Kidney (tissue), 11 donors: ENCODE measurements around the gene SAXO2. TPM values are rescaled to one million over a fixed set of nuclear protein-coding genes. Genes with fewer than 3 reads are reported as not detected.
"Not testable (repeated sequence)": the region's sequence is repeated elsewhere in the genome, so short reads cannot be mapped to it uniquely, and the experiment has no call there.

ENCODE experiments used
- DNase-seq, 5 donors: peaks; one replicate each; pipeline ENCODE4 v3.0.0-alpha.2; 2013 to 2020
- FAIRE-seq: peaks from 2 replicates; lab custom pipeline; 2012; peaks lifted over from hg19 to GRCh38; lab: Jason Lieb, UNC
- H3K27ac ChIP-seq, 2 donors: one replicate each; pipeline ENCODE4 v1.7.0; 2013; ENCODE audit warnings: low read depth in 2 of 2, low read length in 2 of 2, inconsistent platforms in 1 of 2
- H3K27me3 ChIP-seq: one replicate; pipeline ENCODE4 v1.7.1; 2013; ENCODE audit warnings: low read length, inconsistent platforms; ENCODE audit not compliant: control insufficient read depth, insufficient read depth
- H3K36me3 ChIP-seq, 3 donors: one replicate each; pipeline versions ENCODE4 v1.7.0 to v1.7.1; 2013; ENCODE audit warnings: low read length in 3 of 3, control low read depth in 1 of 3, inconsistent platforms in 1 of 3; ENCODE audit not compliant: insufficient read depth in 3 of 3, control insufficient read depth in 2 of 3
- H3K4me1 ChIP-seq, 3 donors: one replicate each; pipeline versions ENCODE4 v1.7.0 to v1.7.1; 2013; ENCODE audit warnings: low read length in 3 of 3, inconsistent platforms in 1 of 3, low read depth in 1 of 3; ENCODE audit not compliant: control insufficient read depth in 2 of 3, insufficient read depth in 2 of 3
- H3K4me3 ChIP-seq, 3 donors: one replicate each; pipeline versions ENCODE4 v1.7.0 to v1.8.1; 2013; ENCODE audit warnings: low read length in 3 of 3, control low read depth in 1 of 3, inconsistent platforms in 1 of 3
- H3K9ac ChIP-seq, 3 donors: one replicate each; pipeline versions ENCODE4 v1.7.0 to v1.7.1; 2013; ENCODE audit warnings: low read length in 3 of 3, control low read depth in 1 of 3, inconsistent platforms in 1 of 3
- H3K9me3 ChIP-seq, 3 donors: one replicate each; pipeline versions ENCODE4 v1.7.0 to v1.7.1; 2013; ENCODE audit warnings: low read length in 3 of 3, control low read depth in 1 of 3, inconsistent platforms in 1 of 3; ENCODE audit not compliant: control insufficient read depth in 2 of 3, insufficient read depth in 1 of 3
- intact Hi-C: fragments of 100-400 bp; cut with DNase I; formaldehyde crosslinking; loops from one replicate; pipeline ENCODE4 v1.11.1; 2022
- polyA plus RNA-seq: library from polyadenylated mRNA; stranded (reverse); fragments of 350-450 nt; fragmentation: Illumina TruSeq; extraction: RNeasy Lipid Tissue Mini Kit (QIAGEN cat#74804); gene quantifications from one replicate; pipeline ENCODE4 v1.2.3, GENCODE V29; 2014; ENCODE audit warnings: low read depth, low replicate concordance; ENCODE audit not compliant: insufficient read depth
- total RNA-seq: library from RNA; stranded (reverse); fragmentation: NEBNext Ultra II Directional; extraction: Animal tissue kit (Norgen Biotek cat#: 25700); gene quantifications from one replicate; pipeline ENCODE4 v1.2.1, GENCODE V29; 2021
- donor health status: control.
- donor health status: control.
- donor health status: DM: yes; HTN: yes; CAD: no.
- donor health status: Normal renal cell carcinoma (clear cell type).

SAXO2 gene
- total and polyA plus RNA-seq, 2 donors from 2014 or later = 3.2 to 5.1 TPM

- intact Hi-C loops, H3K36me3 ChIP-seq, H3K27ac ChIP-seq, H3K27me3 ChIP-seq, H3K9ac ChIP-seq, H3K4me3 ChIP-seq, FAIRE-seq, H3K9me3 ChIP-seq, H3K4me1 ChIP-seq: not testable (repeated sequence)
- DNase-seq = peak in 1 of 5 donors; percentile 5
Measured at GRCh38 chr15:82331576-82332304, 69.1 kb downstream of the SAXO2 start.

- H3K9ac ChIP-seq, H3K36me3 ChIP-seq, H3K27ac ChIP-seq, H3K4me3 ChIP-seq, H3K4me1 ChIP-seq, FAIRE-seq, H3K27me3 ChIP-seq, intact Hi-C loops, H3K9me3 ChIP-seq: not testable (repeated sequence)
- peak in 3 of 5 donors; percentile 15 to 81 (median 31) for DNase-seq
Measured at GRCh38 chr15:82332711-82333602, 70.3 kb downstream of the SAXO2 start.

- FAIRE-seq, H3K36me3 ChIP-seq, H3K4me3 ChIP-seq, H3K4me1 ChIP-seq, H3K9me3 ChIP-seq, intact Hi-C loops, H3K27ac ChIP-seq, H3K27me3 ChIP-seq, H3K9ac ChIP-seq: not testable (repeated sequence)
- peak in 2 of 5 donors; percentile 28 to 43 for DNase-seq
Measured at GRCh38 chr15:82333603-82334553, 71.3 kb downstream of the SAXO2 start.

Other genes starting within 250 kb of the SAXO2 start
- gene MEX3B, start 216.8 kb upstream of the SAXO2 start, total RNA-seq = 0.91 TPM
- gene MEX3B, start 216.8 kb upstream of the SAXO2 start, polyA plus RNA-seq = 0.28 TPM
- 16.6 TPM for gene EFL1, start 84 bp upstream of the SAXO2 start, total RNA-seq
- gene EFL1, start 84 bp upstream of the SAXO2 start, polyA plus RNA-seq = 9.2 TPM
- gene GOLGA6L10, start 86.7 kb downstream of the SAXO2 start, total RNA-seq = 2.5 TPM
- 0.45 TPM for gene GOLGA6L10, start 86.7 kb downstream of the SAXO2 start, polyA plus RNA-seq
- 2.9 TPM for gene GOLGA6L9, start 167.0 kb downstream of the SAXO2 start, total RNA-seq
- 1.3 TPM for gene GOLGA6L9, start 167.0 kb downstream of the SAXO2 start, polyA plus RNA-seq